Activated CD4-positive, alpha-beta T cell treated with anti-CD3 and anti-CD28 coated beads, Interleukin-2, amount 50 U/mL, for 48 hours (primary cell): ENCODE results near the gene SIM1.
"Not testable (repeated sequence)": the region's sequence is repeated elsewhere in the genome, so short reads cannot be mapped to it uniquely, and the experiment has no call there.

Source experiments
- DNase-seq, 2 experiments: peaks; one replicate each; pipeline ENCODE4 v3.0.0-alpha.2; 2020

SIM1 gene

GRCh38 chr6:100417036-100417435, 47.7 kb downstream of the SIM1 start:
- no peak for DNase-seq

GRCh38 chr6:100415768-100416167, 49.0 kb downstream of the SIM1 start:
- DNase-seq = no peak

DNA sequence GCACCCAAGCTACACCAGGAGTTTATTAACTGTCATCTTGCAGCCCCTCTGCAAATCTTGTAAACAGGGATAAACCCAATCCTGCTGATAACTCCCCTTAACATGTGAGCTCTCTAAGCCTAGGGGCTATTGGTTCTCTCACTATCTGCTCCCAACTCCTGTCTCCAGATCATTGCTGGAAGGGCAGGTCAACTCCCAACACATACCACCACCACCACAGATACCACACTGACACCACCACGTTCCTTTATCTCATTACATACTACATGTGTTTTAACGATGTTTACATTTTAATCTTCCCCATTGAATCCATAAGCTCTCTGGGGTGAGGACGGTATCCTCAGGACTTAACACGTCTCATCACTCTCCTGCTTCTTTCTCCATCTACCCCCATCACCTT, 51.8 kb downstream of the SIM1 start:
- no peak for DNase-seq

- no peak for DNase-seq
Observed at GRCh38 chr6:100404051-100404450, 60.7 kb downstream of the SIM1 start.

DNA sequence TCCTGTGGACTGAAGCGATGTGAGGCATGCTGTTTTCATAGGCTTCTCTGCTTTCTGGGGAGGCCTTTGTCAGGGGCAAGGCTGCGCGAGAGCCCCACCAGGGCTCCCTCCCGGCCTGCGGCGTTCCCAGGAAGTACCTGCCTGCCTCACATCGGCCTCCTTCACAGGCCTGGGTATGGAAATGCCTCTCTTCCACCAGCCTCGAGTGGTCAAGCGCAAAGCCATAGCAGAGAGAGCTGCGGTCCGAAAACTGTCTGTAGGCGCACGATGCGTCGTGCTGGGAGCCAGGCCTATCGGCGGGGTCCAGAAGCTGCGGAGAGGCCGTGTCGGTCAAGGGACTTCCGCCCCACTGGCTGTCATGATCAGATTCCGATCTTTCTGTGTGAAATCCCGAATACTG, 71.2 kb downstream of the SIM1 start:
- no peak for DNase-seq

- DNase-seq = no peak
Observed at GRCh38 chr6:100392423-100392822, 72.3 kb downstream of the SIM1 start.

GRCh38 chr6:100388868-100389519, 75.7 kb downstream of the SIM1 start:
- DNase-seq = no peak

DNA sequence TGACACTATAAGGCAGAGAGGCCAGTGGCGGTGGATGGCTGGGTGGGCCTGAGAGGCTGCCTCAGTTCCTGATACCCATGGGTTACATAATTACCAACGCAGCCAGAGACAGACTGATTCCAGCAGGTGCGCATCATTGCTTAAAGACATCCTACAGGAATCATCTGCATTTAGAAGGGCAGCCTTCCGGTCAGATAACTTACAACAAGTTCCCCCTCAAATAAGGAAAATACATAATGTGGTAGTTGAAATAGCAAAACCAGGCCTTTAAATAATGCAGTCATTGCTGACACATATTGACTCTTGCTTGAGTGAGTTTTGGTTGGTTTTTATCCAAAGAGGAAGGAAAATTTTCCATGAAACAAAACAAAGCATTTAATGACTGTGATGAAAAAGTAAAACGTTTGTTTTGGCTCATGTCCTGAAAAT, 81.9 kb downstream of the SIM1 start:
- no peak for DNase-seq

DNA sequence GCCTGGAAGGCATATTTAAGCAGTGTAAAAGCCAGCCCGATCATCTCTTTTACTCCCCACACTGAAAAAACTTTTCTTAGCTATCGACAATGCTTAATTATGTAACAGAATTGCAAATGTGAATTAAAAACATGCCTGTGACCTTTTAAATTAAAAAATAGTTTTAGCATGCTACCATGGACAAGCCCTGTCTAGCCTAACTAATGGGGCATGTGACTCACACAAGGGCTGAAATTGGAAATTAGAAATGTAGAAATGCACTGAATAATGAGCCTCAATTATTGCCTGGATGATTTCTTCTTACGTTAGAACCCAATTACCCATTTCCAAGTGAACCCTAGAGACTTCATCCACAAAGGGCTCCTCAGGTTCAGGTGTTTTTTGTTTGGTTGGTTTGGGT, 82.7 kb downstream of the SIM1 start:
- DNase-seq = no peak

- no peak for DNase-seq
Observed at GRCh38 chr6:100381111-100381510, 83.6 kb downstream of the SIM1 start.

- no peak for DNase-seq
Observed at GRCh38 chr6:100379386-100379785, 85.3 kb downstream of the SIM1 start.

DNA sequence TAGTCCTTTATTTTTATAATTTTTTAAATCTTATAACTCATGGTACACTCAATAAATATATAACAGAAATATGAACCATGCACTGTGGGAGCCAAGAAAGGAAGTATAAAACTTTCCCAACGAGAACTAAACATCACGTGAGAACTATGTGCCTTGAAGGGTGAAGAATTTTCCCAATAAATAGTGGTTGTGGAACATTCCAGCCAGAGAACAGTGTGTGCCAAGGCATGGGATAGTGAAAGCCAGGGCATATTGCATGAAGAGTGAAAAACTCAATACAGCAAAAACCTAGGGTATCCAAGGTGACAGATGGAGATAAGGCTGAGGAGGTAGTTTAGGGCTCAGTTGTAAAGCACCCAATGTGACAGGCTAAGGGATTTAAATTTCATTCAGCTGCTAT, 86.1 kb downstream of the SIM1 start:
- DNase-seq = no peak

DNA sequence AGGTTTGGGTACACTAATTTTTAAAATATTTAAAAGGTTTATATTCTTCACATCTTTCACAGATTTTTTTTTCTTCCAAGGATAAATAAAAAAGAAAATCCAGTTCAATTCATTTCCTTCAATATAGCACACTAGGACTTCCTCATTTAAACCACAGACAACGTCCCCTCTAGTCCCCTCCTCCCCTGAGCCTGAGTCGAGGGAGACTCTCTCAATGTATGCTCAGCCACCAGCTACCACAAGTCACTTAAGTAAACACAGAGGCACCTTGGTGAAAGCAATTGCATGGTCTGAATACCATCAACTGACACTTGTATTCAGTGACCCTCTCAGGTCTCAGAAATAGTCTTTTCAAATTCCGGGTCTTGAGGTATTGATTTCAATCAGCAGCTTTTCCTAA, 88.6 kb downstream of the SIM1 start:
- no peak for DNase-seq

- no peak for DNase-seq
Observed at GRCh38 chr6:100372326-100373091, 92.2 kb downstream of the SIM1 start.

DNA sequence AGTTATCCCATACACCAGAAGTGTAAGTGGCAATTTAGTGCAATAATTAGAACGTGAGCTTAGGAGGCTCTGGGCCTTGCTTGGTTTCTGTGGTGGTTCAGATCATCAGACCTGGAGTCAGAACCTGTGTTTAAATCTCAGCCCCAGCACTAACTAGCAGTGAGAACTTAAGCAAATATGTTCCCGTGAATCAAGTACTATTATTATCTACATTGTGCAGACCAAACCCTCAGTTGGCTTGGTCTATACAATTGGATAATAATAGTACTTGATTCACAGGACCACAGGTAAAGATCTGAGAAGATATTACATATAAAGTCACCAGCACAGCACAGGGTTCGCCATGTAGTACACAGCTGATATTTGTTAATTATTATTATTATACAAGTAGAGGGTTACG, 93.1 kb downstream of the SIM1 start:
- no peak for DNase-seq

DNA sequence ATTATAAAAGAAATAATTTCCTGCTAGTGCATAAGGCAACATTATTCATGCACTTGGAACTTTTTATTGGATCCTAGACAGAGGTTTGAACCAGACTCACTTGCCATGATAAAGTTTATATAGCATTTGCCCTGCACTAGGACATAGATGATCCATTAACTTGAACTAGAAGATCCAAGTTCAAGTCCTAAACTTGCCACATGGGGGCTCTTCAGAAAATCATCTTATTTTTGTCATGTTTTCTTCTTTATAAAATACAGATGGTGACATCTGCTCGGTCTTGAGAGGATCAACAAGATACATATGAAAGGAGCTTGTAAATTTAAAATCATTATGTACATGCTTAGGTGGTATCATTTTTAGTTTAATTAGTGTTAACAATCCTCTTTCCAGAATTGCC, 94.5 kb downstream of the SIM1 start:
- no peak for DNase-seq

DNA sequence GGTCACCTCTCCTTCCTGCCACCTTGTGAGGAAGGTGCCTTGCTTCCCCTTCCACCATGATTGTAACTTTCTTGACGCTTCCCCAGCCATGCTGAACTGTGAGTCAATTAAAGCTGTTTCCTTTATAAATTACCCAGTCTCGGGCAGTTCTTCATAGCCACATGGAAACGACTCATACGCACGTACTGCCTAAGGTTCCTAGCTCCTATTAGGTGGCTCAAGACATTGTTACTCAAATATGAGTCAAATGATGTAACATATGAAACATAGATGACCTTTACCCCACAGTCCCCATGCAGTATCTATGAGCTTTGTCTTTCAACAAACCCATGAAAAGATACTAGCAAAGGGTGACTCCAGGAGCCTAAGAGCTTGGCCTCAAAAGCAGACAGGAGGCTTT, 98.3 kb downstream of the SIM1 start:
- DNase-seq = no peak

DNA sequence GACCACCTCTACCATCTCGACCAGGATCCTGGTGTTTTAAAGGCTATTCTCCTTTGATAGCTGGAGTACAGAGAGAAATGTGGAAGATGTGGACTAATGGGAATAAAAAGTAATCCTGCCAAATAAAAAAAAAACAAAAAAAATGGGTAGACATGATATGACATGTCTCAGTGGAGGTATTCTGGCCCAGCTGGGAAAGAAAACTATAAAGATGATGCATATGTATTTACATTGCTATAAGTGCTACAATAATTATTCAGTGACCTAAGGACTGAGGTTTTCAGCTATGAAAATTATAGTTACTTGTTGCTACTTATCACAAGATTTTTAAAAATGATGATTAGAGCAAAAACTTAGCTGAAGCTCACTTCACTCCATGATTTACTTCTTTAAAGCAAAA, 101.1 kb downstream of the SIM1 start:
- no peak for DNase-seq

DNA sequence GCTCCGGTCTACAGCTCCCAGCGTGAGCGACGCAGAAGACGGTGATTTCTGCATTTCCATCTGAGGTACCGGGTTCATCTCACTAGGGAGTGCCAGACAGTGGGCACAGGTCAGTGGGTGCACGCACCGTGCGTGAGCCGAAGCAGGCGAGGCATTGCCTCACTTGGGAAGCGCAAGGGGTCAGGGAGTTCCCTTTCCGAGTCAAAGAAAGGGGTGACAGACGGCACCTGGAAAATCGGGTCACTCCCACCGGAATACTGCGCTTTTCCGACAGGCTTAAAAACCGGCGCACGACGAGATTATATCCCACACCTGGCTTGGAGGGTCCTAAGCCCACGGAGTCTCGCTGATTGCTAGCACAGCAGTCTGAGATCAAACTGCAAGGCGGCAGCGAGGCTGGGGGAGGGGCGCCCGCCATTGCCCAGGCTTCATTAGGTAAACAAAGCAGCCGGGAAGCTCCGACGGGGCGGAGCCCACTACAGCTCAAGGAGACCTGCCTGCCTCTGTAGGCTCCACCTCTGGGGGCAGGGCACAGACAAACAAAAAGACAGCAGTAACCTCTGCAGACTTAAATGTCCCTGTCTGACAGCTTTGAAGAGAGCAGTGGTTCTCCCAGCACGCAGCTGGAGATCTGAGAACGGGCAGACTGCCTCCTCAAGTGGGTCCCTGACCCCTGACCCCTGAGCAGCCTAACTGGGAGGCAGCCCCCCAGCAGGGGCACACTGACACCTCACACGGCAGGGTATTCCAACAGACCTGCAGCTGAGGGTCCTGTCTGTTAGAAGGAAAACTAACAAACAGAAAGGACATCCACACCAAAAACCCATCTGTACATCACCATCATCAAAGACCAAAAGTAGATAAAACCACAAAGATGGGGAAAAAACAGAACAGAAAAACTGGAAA, 109.7 kb downstream of the SIM1 start:
- DNase-seq = not testable (repeated sequence)

DNA sequence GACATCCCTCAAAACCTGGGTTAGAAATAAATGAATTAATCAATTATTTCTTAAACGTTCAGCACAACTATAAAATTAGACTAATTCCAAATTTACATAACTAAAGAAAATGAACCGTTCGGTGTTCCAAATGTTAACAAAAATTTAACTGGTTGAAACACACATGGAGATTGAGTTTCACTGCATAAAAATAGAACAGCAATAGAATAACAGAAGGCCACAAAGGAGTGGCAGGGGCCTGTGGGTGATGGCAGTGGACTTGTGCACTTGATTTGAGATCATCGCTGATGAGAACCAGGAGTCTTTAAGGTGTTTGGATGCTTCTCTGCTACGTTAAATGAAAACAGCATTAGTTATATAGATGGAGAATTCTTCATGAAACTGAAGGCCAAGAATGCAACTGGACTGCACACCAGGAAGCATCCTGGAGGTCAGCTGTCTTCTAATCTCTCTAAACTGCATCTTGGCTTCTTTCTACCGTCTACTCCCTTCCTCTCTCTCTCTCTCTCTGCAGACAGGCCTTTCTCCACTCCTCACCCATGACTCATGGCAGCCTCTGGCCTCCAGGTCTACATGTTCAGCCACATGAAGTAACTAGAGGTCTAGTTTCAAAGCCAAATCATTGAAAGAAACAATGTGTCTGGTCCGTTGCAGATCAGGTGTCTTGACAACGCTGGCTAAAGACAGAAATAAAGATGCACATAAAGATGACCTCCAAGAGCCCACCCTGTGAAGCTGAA, 111.3 kb downstream of the SIM1 start:
- no peak for DNase-seq

- DNase-seq = no peak
Observed at GRCh38 chr6:100350139-100350538, 114.6 kb downstream of the SIM1 start.

- DNase-seq = no peak
Observed at GRCh38 chr6:100349366-100349765, 115.4 kb downstream of the SIM1 start.
